ENCODE data around the gene MUC5B.
A peak's percentile ranks its signal among the peaks of the same experiment; 100 is the strongest.

The MUC5B gene

DNA sequence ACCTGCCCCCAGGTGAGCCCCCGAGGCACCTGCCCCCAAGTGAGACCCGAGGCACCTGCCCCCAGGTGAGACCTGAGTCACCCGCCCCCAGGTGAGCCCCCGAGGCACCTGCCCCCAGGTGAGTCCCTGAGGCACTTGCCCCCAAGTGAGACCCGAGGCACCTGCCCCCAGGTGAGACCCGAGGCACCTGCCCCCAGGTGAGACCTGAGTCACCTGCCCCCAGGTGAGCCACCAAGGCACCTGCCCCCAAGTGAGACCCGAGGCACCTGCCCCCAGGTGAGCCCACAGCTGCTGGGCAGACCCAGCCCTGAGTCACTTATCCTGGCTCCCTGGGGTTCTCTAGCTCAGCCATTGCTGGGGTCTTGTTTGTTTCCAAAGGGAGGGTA lies 36.2 kb downstream of the MUC5B start:
- in situ Hi-C loops (cut with HindIII; ENCODE audit: low sequenced_read_pairs): no loop called here
- TF ChIP-seq, protein P1, sequence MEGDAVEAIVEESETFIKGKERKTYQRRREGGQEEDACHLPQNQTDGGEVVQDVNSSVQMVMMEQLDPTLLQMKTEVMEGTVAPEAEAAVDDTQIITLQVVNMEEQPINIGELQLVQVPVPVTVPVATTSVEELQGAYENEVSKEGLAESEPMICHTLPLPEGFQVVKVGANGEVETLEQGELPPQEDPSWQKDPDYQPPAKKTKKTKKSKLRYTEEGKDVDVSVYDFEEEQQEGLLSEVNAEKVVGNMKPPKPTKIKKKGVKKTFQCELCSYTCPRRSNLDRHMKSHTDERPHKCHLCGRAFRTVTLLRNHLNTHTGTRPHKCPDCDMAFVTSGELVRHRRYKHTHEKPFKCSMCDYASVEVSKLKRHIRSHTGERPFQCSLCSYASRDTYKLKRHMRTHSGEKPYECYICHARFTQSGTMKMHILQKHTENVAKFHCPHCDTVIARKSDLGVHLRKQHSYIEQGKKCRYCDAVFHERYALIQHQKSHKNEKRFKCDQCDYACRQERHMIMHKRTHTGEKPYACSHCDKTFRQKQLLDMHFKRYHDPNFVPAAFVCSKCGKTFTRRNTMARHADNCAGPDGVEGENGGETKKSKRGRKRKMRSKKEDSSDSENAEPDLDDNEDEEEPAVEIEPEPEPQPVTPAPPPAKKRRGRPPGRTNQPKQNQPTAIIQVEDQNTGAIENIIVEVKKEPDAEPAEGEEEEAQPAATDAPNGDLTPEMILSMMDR (IDR thresholded peaks at IDR 0.05; ENCODE audit: low read depth, low read length): no peak
- DNase-seq (ENCODE audit: low read depth, low spot score): no peak
- no peak overlapping the region for H3K4me3 ChIP-seq (ENCODE audit: low read depth, low read length)

DNA sequence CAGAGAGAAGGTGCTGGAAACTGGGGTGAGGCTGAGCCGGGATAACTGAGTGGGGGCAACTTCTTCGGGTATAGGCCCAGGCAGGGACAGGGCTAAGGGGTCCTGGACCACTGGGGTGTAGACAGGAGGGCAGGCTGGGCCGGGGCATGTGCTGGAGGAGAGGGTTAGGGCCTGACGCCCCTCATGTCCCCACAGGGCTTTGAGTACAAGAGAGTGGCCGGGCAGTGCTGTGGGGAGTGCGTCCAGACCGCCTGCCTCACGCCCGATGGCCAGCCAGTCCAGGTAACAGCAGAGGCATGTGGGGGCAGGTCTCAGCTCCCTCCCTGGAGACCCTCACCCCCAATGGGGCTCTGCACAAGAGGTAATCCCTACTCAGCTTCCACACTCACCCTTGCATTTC lies 36.7 kb downstream of the MUC5B start:
- H3K4me3 ChIP-seq (ENCODE audit: low read depth, low read length): no peak overlapping the region
- DNase-seq (ENCODE audit: low read depth, low spot score): no peak
- in situ Hi-C loops (cut with HindIII; ENCODE audit: low sequenced_read_pairs): no loop called here
- TF ChIP-seq, protein P1 (IDR thresholded peaks at IDR 0.05; ENCODE audit: low read depth, low read length): no peak

DNA sequence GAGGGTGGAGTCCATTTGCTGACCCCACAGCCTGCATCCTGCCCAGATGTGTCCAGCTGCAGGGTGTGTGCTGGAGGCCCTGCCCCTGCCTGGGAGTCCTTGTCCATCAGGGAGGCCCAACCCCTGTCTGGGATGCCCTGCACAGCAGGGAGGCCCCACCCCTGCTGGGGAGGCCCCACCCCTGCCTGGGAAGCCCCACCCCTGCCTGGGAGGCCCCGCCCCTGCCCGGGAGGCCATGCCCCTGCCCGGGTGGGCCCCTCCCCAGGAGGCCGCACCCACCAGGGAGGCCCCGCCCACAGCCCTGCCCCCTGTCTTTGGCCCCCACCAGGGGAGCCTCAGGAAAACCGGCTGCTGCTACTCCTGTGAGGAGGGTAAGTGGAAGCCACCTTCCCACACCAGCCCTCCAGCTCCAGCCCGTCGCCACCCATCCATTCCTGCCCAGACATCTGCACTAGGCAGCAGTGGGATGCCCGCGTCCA lies 37.2 kb downstream of the MUC5B start:
- DNase-seq (ENCODE audit: low read depth, low spot score): no peak
- in situ Hi-C loops (cut with HindIII; ENCODE audit: low sequenced_read_pairs): no loop called here
- no peak overlapping the region for H3K4me3 ChIP-seq (ENCODE audit: low read depth, low read length)
- TF ChIP-seq, protein P1 (IDR thresholded peaks at IDR 0.05; ENCODE audit: low read depth, low read length): no peak

- in situ Hi-C loops (cut with HindIII; ENCODE audit: low sequenced_read_pairs): no loop called here
- DNase-seq (ENCODE audit: low read depth, low spot score): no peak
- TF ChIP-seq, protein P1 (IDR thresholded peaks at IDR 0.05; ENCODE audit: low read depth, low read length): no peak
- no peak overlapping the region for H3K4me3 ChIP-seq (ENCODE audit: low read depth, low read length)
Observed at GRCh38 chr11:1260620-1261019, 37.8 kb downstream of the MUC5B start.

GRCh38 chr11:1261241-1262071 lies 38.6 kb downstream of the MUC5B start:
- no peak overlapping the region for H3K4me3 ChIP-seq (ENCODE audit: low read depth, low read length)
- TF ChIP-seq, protein P1 (IDR thresholded peaks at IDR 0.05; ENCODE audit: low read depth, low read length): no peak
- DNase-seq (ENCODE audit: low read depth, low spot score): no peak
- in situ Hi-C loops (cut with HindIII; ENCODE audit: low sequenced_read_pairs): no loop called here

GRCh38 chr11:1262172-1263006 lies 39.5 kb downstream of the MUC5B start:
- peak; percentile 90 for DNase-seq (ENCODE audit: low read depth, low spot score)

More at GRCh38 chr11:1262172-1263006, 39.5 kb downstream of the MUC5B start:
- TF ChIP-seq, protein P1 (IDR thresholded peaks at IDR 0.05; ENCODE audit: low read depth, low read length): no peak
- peak overlapping the region; percentile 39 for H3K4me3 ChIP-seq (ENCODE audit: low read depth, low read length)
- in situ Hi-C loops (cut with HindIII; ENCODE audit: low sequenced_read_pairs): no loop called here
